Right renal pelvis (tissue), 4 donors: ENCODE results near the gene C17orf114.
"Not testable (repeated sequence)": the region's sequence is repeated elsewhere in the genome, so short reads cannot be mapped to it uniquely, and the experiment has no call there.

Experiments
- DNase-seq, 4 donors: peaks; one replicate each; pipeline ENCODE4 v3.0.0-alpha.2; 2013; ENCODE audit warnings: low read depth in 4 of 4, low spot score in 3 of 4, missing footprints in 1 of 4

Gene C17orf114

DNA sequence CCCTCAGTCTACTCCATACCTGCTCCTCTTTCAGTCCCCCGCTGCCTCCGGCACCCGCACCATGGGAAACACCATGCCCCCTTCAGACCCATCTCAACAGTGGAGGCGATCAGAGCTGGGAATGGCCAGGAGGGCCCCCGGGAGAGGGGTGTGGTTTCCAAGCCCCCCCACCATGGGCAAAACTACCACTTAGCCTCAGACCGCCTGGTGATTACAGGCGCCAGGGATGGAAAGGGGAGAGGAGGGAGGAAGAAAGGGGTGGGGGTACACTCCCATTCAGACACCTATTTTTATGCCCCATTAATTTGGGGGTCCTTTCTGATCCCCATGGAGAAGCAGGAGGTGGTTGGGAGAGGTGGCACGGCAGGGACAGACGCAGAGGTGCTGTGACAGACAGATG is at the start of gene C17orf114:
C17orf114 (minus strand) TSS at position 101 of the 400 bp plus-strand sequence.
- no peak for DNase-seq

DNA sequence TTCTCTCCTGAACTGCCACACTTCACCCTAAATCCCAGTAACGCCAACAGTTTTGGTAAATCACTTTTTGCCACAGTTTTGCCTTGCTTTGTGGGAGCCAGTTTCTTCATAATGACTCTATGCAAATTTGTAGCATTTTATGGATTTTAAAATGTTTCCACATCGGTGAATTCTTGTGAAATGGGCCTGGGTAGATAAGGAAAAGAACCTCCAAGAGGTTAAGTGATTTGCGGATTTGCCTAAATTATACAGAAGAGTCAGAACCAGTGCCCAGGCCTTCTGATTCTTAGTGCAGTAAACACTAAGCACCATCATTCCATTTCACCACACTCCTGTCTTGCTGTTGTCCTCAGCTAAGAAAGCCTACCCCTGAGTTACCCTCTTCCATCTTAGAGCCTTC is 49.0 kb upstream of the C17orf114 start:
- DNase-seq, result no peak

DNA sequence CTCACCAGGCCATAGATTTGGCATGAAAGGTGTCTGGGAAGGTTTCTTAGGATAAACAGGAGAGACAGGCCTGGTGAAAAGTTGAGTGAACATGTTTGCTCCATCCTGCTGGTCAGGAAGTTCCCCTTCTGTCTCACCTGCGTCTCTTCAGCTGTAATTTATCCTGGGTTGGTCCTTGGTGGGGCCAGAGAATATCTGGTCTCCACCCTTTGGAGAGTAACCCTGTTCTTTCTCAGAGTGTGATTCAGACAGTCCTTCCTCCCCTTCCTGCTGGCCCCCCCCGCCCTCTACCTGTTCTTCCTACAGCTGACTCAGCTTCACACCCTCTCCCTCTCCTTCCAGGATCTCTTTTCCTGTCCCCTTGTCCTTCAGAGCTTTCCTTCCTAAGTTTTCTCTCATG is 48.1 kb upstream of the C17orf114 start:
- no peak for DNase-seq

DNA sequence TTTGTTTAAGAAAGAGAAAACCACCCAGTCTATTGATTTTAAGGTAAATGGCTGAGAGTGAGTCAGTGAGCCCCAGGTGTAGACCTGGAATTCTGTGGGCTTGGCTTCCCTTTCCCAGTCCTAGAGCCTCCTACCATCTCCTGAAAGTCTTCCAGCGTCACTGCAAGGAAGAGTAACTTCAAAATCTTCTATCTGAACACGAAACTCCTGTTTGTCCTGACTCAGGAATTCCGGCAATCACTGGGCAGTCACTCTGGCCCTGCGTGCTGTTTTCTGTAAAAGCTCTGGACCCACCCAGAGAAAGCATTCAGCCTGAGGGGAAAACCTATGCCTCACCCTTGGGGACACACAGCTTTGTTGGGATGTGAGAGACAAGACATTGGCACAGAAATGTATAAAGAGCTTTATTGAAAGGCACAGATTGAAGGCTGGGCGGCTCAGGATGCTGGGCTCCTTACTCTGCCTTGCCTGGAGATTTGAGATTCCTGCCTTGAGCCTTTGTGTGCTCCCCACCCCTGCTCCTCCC is 46.9 kb upstream of the C17orf114 start:
- no peak for DNase-seq

DNA sequence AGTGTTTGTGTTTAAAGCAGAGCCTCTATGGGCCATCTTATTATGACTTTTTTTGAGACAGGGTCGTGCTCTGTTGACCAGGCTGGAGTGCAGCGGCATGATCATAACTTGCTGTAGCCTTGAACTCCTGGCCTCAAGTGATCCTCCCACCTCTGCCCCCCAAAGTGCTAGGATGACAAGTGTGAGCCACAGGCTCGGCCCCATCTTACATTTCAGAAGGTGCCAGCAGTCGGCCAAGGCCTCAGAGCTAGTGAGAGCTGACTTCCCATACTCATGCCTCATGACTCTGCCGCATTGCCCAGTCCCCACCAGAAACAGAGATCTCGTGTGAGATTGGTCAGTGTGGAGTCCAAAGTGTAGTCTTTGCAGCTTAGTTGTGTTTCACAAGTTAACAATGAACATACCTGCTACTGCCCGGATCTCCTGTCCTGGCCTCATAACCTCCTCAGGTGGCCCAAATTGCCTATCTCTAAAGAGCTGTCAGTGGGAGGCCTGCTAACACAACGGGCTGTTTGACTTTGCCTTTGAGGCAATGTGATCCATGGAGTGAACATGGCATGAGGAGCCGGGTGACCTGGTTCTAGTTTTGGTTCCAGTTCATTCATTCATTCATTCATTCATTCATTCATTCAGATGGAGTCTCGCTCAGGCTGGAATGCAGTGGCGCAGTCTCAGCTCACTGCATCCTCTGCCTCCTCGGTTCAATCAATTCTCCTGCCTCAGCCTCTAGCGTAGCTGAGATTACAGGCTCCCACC is 44.7 kb upstream of the C17orf114 start:
- no peak for DNase-seq

DNA sequence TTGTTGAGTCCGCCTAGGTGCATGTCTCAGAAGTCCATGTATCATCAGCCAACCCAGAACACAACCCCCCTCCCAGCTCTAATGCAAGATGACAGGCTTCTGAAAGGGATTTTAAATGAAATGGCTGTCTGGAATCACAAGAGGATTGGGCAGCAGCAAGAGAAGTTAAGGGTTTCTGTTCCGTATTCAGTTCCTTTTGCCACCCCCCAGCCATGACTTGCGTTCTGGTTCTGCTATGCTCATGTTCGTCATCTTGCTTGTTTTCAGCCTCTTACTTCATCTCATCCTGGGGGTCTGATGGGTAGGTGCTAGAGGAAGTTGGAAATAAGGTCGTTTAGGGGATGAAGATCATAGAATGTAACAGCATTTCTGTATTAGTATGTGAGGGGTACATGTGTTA is 43.0 kb upstream of the C17orf114 start:
- no peak for DNase-seq

DNA sequence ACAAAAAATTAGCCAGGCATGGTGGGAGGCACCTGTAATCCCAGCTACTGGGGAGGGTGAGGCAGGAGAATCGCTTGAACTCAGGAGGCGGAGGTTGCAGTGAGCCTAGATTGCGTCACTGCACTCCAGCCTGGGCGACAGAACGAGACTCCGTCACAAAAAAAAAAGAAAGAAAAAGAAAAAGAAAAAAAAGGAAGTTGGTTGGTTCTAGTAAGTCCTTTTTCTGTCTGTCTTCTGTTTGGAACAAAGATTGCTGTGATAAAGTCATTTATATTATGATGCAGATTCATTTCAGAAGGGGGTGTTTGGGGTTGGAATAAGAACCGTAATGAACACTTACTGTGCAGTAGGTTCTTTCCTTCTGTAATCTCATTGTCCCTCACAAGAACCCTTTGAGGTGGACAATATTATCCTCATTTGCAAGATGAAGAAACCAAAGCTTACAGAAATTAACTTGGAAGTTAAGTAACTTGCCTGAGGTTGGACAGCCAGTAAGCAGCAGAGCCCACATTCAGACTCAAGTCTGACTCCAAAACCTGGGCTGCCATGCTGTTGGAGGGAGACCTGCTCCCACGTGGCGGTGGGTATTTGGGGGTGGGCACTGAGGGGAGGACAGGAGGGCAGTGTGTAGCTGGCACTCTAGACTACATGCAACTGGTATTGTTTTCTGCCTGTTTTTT is 41.3 kb upstream of the C17orf114 start:
- no peak for DNase-seq

DNA sequence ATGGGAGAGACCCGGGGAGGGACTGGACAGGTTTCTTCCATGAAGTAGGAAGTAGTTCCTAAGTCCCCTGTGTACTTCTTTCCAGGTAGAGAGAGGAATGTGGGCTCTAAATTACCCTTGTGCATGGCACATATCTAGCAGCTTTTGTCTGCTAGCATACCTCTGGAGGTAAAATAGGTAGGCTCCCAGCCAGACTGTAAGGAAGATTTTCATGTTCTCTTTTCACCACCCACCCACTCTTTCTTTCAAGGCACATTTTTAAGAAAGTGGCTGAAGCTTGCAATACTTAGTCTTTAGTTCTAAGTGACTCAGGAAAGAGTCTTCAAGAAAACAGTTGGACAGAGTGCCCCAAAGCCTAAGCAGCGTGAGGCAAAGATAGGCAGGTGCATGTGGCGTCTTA is 40.2 kb upstream of the C17orf114 start:
- DNase-seq, result no peak

DNA sequence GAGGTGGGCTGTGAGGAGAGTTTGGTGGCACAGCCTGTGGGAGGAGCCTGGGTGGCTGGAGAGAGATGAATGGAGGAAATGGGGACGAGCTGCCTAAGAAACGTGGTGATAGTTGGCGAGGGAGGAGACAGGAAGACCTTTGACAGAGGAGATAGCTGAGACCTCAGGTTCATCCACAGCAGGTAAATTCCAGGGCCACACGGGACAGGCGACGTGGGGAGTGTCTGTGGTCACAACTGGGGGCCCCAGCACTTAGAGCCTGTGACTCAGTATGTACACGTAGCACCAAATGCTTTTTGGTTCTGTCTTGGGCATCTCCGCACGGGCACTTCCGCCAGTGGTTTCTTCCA is 38.7 kb upstream of the C17orf114 start:
- no peak for DNase-seq

DNA sequence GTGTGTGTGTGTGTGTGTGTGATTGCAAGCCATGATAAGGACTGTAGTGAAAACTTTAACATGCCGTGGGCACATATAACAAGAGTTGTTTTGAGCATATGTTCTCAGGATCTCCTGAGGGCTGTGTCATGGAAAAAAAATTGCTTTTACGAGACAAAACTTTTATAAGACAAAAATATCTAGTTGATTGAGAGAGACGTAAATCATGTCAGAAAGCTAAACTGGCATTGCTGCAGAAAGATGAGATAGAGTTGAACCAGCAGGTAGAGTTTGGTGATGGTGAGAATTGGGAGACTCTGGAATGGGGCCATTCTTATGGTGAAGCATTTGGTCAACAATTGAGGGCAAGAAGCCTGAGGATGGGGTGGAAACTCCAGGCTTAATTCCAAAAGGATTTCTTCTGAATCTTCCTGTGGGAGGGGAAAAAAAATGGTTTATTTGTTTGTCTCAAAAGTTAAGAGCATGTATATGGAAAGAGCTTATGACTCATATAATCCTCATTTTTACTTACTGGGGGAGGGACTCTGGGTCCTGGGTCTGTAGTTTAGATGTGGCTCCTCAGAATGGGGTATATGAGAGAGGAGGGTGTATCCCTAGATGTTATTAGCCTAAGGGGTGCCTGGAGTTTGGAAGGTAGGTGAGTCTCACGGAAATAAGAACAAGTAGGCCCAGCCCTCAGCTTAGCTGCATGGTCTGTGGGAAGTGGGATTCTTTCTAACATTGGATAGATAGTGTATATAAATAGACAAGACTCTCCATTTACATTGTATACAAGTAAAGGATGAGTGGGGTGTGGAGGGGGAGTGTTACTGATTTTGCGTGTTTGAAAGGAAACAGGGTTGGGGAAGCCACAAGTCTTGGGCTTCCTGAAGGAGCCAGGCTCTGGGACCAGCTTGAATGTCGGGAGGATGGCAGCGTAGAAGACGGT is 38.1 kb upstream of the C17orf114 start:
- DNase-seq, result no peak

DNA sequence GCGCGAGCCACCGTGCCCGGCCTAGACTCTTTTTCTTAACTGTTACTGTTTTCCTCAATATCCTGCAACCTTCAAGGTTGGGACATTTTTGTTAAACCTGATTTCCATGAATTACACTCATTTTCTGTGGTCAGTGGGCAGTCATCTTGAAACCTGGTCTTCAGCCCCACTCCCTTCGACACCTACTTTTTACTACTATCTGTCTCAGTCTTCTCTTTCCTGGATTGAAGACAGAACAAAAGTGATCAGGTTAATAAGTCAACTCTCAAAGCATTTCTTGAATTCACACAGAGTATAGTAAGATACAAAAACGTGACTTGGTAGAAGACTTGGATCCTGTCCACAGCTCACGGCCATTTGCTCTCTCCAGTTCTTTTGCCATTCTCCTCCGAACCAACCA is 37.1 kb upstream of the C17orf114 start:
- DNase-seq, result no peak

DNA sequence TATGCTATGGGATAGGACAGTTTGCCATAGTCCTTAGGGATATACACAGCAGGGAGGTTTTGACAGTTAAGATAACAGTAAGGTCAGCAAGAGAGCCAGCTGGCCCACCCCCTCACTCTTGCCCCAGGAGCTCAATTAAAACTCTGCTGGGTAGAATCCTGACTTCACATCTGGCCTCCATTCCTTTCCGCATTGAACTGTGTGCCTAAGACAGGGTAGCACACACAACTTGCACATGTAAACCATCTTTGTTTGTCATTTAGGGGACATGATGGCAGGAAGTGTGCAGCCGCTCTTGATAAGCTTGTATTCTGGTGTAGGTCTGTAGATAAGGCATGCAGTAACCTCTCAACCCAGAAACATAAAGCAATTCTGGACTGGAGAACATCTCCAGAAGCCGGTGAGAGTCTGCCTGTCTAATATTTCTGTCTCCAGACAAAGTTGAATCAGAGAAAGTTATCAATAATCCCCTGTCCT is 36.2 kb upstream of the C17orf114 start:
- DNase-seq, result no peak

DNA sequence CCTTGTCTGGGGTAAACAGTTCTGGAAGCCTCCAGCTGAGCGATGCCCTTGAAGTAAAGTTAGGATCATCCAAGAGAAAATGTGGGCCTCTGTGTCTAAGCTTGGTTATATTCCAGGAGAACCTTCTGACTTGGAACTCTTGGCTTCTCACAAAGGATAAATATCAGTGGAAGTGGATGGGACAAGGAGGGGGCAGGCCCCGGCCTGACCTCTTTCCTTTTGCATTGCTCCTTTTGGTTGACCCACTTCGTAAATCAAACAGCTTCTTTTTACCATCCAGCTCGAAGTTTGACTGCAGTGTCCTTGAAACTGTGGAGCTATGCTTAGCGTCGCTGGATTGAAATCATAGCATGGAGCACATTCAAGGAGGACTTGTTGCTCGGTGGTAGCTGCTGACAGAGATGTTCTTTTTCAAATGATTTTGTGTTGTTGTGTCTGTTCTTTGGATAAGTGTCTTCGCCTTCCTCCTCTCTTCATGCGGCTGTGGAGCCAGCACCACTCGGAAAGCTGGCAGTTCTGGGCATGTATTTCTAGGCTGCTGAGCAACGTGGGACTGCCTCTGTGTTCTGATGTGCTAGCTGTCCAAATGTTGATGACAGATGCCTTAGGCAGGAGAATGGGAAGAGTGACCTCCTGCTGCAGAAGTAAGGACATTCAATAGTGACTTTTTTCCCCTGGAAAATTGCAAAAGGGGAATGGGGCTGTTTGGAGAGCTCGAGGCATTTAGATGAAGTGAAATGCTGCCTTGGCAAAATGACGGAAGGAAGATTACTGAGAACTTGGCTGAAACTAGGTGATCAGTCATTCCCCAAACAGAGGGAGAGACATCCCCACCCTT is 35.6 kb upstream of the C17orf114 start:
- DNase-seq, result no peak

DNA sequence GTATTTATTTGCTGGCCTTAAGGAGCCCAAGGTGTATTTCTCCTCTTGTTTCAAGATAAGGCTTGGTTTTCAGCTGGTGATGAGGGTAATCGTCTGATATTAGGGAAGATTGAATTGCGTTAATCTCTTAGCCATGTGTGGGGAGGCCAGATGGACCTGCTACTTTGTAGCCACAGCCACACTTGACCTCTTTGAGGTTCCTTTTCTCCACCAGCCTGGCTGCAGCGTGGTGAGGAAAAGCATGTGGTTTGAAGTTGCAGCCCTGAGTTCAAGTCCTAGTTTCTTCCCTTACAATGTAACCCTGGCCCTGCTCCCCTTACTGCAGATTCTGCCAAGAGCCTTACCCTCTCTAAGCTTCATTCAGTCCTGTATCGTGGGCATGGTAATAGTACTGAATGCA is 34.1 kb upstream of the C17orf114 start:
- no peak for DNase-seq

DNA sequence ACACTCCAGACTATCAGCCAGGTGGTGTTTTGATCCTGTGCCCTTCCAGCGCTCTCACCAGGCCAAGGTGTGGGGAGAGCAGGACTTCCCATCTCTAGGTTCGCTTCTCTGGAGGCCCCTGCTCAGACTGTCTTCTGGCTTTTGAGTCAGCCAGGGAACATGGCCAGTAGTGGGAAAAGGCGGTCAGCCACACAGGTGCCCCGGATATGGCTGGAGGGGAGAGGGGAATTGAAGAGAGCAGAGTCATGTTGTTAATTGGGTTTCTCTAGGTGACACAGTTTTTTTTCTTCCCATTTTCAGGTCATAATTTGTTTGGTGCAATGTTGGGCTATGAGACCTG is 32.5 kb upstream of the C17orf114 start:
- no peak for DNase-seq

DNA sequence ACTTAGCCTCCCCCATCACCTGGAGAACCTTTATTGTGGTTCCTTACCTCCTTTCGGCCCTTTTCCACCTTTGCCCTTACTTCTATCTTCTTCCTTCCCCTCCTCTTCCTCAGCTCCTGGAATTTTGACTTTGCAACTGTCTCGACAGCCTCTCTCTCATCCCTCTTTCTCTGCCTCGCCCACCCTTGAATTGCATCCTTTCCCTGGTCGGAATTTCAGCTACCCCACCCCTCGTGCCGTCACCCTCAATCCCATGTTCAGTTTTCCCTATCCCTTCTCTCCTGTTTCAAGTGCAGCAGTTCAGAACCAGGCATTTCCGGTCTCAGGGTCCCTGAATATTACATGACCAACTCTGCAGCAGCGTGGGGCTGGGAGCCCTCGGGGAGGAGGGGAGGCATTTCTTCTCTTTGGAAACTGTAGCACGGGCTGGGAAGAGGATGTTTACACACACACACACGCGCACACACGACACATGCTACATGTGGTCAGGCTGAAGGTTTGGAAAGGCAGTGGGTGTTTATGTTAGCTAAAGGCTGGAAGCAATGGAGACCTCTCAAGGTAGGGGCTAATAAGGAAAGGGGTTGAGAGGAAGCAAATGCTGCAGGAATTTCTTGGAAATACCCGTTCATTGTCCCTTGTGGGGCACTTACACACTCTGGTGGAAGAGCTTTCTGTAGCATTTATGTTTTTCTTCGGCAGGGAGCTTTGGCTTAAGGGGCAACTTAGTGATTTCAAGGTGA is 32.0 kb upstream of the C17orf114 start:
- peak in 2 of 4 donors; percentile 55 to 61 for DNase-seq

DNA sequence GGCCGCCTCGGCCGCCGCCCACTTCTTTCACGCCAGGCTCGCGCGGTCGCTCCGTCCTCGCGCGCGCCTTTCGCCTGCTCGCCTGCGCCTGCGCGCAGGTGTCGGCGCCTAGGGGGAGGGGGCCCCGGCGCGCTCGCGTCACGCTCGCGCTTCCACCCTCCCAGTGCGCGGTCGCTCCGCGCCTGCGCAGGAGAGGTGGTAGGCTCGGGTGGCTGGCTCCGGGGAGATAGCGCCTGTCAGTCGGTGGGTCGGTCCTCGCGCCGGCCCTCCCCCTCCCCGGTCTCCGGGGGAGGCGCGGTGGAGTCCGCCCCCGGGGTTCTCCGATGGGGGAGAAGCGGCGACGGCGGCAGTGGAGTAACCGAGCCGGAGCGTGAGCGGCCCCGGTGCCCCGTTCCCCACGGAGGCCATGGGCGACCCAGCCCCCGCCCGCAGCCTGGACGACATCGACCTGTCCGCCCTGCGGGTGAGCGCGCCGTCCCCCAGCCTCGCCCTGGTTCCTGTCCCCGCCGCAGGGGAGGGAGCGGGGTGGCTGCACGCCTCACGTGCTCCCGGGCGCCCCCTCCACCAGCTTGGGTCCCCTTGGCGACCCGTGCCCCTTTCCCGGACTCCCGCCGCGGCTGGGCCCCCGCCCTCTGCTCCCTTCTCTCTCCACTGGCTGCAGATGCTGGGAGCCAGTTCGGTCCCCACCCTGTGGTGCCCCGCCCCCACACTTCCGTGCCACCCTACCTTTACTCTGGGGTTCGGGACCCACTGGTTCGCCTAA is 31.2 kb upstream of the C17orf114 start, which contains the start of gene MINK1:
MINK1 (plus strand) TSS at position 163 of the 763 bp plus-strand sequence; CDS start at position 407, 244 bp downstream.
- DNase-seq, result peak; percentile 91 to 93 (median 92)

DNA sequence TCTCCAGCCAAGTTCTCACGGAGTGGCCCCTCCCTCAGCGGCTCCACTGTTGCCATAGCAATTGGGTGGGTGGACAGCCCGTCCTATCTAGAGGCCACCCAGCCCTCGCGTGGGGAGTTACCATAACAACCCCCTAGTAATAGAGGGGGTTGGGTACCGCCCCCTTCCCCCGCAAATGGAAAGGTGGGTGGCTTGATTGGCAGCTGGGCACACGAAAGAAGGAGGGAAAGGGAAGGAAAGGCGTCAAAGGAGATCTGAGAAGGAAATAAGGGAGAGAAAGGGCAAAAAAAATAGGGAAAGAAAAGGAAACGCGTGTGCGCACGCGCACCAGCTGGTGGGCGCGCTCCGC is 30.7 kb upstream of the C17orf114 start:
- DNase-seq, result not testable (repeated sequence)

DNA sequence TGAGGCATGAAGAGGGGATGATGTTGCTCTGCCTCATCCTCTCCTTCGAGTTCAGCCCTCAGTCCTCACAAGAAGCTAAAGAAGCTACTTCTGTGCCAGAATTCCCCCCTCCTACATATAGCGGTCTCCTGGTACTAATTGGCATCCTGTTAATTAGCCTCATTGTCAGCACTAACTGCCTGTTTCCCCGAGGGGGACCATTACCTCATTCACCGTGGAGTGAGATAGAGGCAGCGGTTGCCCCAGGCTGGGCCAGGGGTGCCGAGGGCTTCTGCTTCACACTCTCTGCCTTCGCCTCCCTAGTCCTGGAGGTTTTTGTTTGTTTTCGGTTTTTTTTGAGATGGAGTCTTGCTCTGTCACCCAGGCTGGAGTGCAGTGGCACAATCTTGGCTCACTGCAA is 25.3 kb upstream of the C17orf114 start:
- no peak for DNase-seq
